Activated CD4-positive, alpha-beta T cell treated with anti-CD3 and anti-CD28 coated beads for 36 hours (primary cell): ENCODE measurements around the gene RABGGTA. TPM values are rescaled to one million over a fixed set of nuclear protein-coding genes. Genes with fewer than 3 reads are reported as not detected.

Experiments used
- ATAC-seq: fragments of 200-7000 bp; cut with Tn5 transposase; one replicate; pipeline ENCODE4 v1.10.0; 2021; ENCODE audit warnings: mild to moderate bottlenecking, moderate library complexity
- CTCF ChIA-PET: fragments of 350-600 bp; sonication (Branson Sonifier 250); formaldehyde crosslinking; loops from one replicate; lab custom pipeline; 2021; ENCODE audit warnings: antibody characterized with exemption; lab: Charles Lee
- POLR2A ChIA-PET: fragments of 350-600 bp; sonication (Branson Sonifier 250); formaldehyde crosslinking; loops from one replicate; lab custom pipeline; 2021; ENCODE audit warnings: antibody characterized with exemption, inconsistent platforms; lab: Charles Lee
- DNase-seq: peaks from one replicate; pipeline ENCODE4 v3.0.0-alpha.2; 2020
- H3K27ac Mint-ChIP-seq: one replicate; pipeline ENCODE4 v1.8.0; 2021; ENCODE audit warnings: mixed read lengths
- H3K27me3 Mint-ChIP-seq: one replicate; pipeline ENCODE4 v1.8.0; 2021; ENCODE audit warnings: mixed read lengths
- H3K36me3 Mint-ChIP-seq: one replicate; pipeline ENCODE4 v1.8.0; 2021; ENCODE audit warnings: low read depth, mixed read lengths
- H3K4me1 Mint-ChIP-seq: one replicate; pipeline ENCODE4 v1.8.0; 2021; ENCODE audit warnings: mixed read lengths
- H3K4me3 Mint-ChIP-seq: one replicate; pipeline ENCODE4 v1.8.0; 2021; ENCODE audit warnings: mild to moderate bottlenecking, moderate library complexity, mixed read lengths
- H3K9me3 Mint-ChIP-seq: one replicate; pipeline ENCODE4 v1.8.0; 2021; ENCODE audit warnings: low read depth, mixed read lengths
- intact Hi-C, 2 experiments: fragments of 100-400 bp; cut with DNase I in 1 of 2; cut with micrococcal nuclease in 1 of 2; formaldehyde crosslinking; loops; one replicate each; pipeline versions ENCODE4 v1.14.2 to v1.15.1; 2022 to 2024; cut with DNase I, micrococcal nuclease
- total RNA-seq, 2 experiments: library from RNA; stranded (reverse); gene quantifications; one replicate each; pipeline ENCODE4 v1.2.3, GENCODE V29; 2021

RABGGTA gene
- total RNA-seq = 10 to 100 TPM; 52.1 to 56.0 TPM

DNA sequence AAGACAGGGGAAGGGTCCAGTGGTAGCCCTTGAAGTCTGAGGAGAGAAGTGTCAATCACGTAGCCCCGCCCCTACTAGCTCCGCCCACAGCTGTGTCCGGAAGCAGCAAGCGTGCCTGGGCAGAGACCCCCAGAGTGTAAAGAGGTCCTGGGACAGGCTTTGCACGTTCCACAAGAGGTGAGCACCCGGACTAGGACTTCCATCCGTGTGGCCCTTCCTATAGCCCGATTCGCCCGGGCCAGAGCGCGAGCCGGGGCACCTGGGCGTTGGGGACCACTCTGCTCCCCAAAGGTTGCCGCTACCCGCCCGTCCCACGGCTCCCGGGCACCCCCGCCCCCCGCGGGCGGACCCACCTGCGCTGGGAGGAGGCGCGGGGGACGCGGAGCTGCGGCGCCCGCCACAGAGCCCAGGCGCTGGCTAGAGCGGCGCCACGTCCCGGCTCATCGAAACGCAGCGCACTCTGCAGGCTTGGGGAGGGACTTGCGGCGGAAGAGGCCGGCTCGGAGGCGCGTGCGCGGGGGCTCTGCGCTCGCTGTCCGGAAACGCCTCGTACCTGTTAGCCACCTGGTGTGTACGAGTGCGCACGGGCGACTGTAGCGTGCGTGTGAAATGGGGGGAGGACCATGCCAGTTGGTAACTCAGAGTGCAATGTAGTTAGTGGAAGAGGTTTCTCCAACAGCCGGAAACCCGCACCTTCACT, at the start of gene RABGGTA:
TSS of gene RABGGTA (minus strand) at position 464 of the 700 bp plus-strand sequence. CDS start 482 bp downstream, outside the sequence.
- CTCF ChIA-PET = interaction anchor here (0.6 to 6.5 kb wide), 14 partner anchors 12 to 83 kb away, joined by 3 to 36 read pairs (median 8); partner anchors contain the start of genes CIDEB, DHRS1, IPO4 and MDP1
- intact Hi-C loops = loop anchor here (1.0 to 10.0 kb wide), 17 partner anchors 24 to 716 kb away; partner anchors contain the start of genes CHMP4A (in 2 of the 2), GMPR2 (in 2 of the 2), NEDD8 (in 2 of the 2) and TINF2 (in 2 of the 2)
- peak; percentile 94 for DNase-seq
- Mint-ChIP-seq H3K4me1 (peaks cover 46% of the 10 kb centered on the region), H3K4me3 (peak within 1 kb of the TSS; percentile 83), H3K27ac (peak within 1 kb of the TSS; percentile 97), H3K36me3 (peaks cover 26% of the 10 kb centered on the region), H3K9me3 (no peaks in the 10 kb centered on the region), H3K27me3 (no peaks in the 10 kb centered on the region)
- POLR2A ChIA-PET = interaction anchor here (0.6 to 1.7 kb wide), 10 partner anchors 8 to 157 kb away, joined by 3 to 12 read pairs (median 5); partner anchors contain the start of genes CIDEB, DCAF11, LTB4R and NRL
- ATAC-seq = peak; percentile 85

GRCh38 chr14:24317141-24317928, 45.9 kb upstream of the RABGGTA start:
- peaks cover 2% of the 10 kb centered on the region for H3K36me3 Mint-ChIP-seq
- ATAC-seq = peak; percentile 54

DNA sequence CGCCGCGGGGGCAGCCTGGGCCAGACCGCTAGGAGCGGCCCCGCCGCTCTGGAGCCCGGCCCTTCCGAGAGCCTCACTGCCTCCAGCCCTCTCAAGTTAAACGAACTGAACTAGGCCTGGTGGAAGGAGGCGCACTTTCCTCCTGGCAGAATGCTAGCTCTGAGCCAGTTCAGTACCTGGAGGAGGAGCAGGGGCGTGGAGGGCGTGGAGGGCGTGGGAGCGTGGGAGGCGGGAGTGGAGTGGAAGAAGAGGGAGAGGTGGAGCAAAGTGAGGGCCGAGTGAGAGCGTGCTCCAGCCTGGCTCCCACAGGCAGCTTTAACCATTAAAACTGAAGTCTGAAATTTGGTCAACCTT, 45.2 kb upstream of the RABGGTA start:
- Mint-ChIP-seq H3K27ac (no peak overlapping the region), H3K4me3 (no peak overlapping the region), H3K36me3 (peaks cover 6% of the 10 kb centered on the region), H3K27me3 (no peaks in the 10 kb centered on the region), H3K4me1 (peaks cover 49% of the 10 kb centered on the region), H3K9me3 (no peaks in the 10 kb centered on the region)
- POLR2A ChIA-PET = no interaction called here
- no peak for DNase-seq
- ATAC-seq = no peak
- intact Hi-C loops = no loop called here
- CTCF ChIA-PET = interaction anchor here (0.9 to 1.3 kb wide), 3 partner anchors 8 to 17 kb away, joined by 3 to 8 read pairs (median 4); partner anchors contain the start of gene CIDEB

More at GRCh38 chr14:24317141-24317928, 45.9 kb upstream of the RABGGTA start:
- DNase-seq = no peak
- Mint-ChIP-seq H3K4me3 (no peak overlapping the region), H3K27ac (peak overlapping the region; percentile 35), H3K9me3 (no peaks in the 10 kb centered on the region), H3K4me1 (peaks cover 42% of the 10 kb centered on the region), H3K27me3 (no peaks in the 10 kb centered on the region)
- POLR2A ChIA-PET = no interaction called here
- intact Hi-C loops = no loop called here
- CTCF ChIA-PET = interaction anchor here (0.6 to 5.5 kb wide), 4 partner anchors 9 to 16 kb away, joined by 3 to 40 read pairs (median 8); partner anchors contain the start of genes CIDEB and LTB4R2

DNA sequence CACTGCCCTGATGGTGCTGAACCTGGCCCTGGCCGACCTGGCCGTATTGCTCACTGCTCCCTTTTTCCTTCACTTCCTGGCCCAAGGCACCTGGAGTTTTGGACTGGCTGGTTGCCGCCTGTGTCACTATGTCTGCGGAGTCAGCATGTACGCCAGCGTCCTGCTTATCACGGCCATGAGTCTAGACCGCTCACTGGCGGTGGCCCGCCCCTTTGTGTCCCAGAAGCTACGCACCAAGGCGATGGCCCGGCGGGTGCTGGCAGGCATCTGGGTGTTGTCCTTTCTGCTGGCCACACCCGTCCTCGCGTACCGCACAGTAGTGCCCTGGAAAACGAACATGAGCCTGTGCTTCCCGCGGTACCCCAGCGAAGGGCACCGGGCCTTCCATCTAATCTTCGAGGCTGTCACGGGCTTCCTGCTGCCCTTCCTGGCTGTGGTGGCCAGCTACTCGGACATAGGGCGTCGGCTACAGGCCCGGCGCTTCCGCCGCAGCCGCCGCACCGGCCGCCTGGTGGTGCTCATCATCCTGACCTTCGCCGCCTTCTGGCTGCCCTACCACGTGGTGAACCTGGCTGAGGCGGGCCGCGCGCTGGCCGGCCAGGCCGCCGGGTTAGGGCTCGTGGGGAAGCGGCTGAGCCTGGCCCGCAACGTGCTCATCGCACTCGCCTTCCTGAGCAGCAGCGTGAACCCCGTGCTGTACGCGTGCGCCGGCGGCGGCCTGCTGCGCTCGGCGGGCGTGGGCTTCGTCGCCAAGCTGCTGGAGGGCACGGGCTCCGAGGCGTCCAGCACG, 44.6 kb upstream of the RABGGTA start:
- peaks cover 49% of the 10 kb centered on the region for H3K4me1 Mint-ChIP-seq

GRCh38 chr14:24315243-24315806, 43.9 kb upstream of the RABGGTA start:
- POLR2A ChIA-PET = no interaction called here
- Mint-ChIP-seq H3K27me3 (no peaks in the 10 kb centered on the region), H3K9me3 (no peaks in the 10 kb centered on the region), H3K4me1 (peaks cover 51% of the 10 kb centered on the region), H3K36me3 (peaks cover 6% of the 10 kb centered on the region), H3K4me3 (no peak overlapping the region), H3K27ac (no peak overlapping the region)
- DNase-seq (no peak), ATAC-seq (no peak)
- CTCF ChIA-PET = interaction anchor here (0.9 to 10.7 kb wide), 3 partner anchors 12 to 18 kb away, joined by 3 to 120 read pairs (median 8); partner anchors contain the start of genes DHRS1 and NOP9
- intact Hi-C loops = no loop called here

More for the DNA sequence above, 44.6 kb upstream of the RABGGTA start:
- CTCF ChIA-PET = interaction anchor here (0.9 to 10.7 kb wide), 4 partner anchors 8 to 18 kb away, joined by 3 to 120 read pairs (median 6); partner anchors contain the start of genes CIDEB, DHRS1 and NOP9
- peaks cover 6% of the 10 kb centered on the region for H3K36me3 Mint-ChIP-seq
- POLR2A ChIA-PET = no interaction called here
- no peak for DNase-seq
- no peak overlapping the region for H3K4me3 Mint-ChIP-seq
- no peaks in the 10 kb centered on the region for H3K27me3 Mint-ChIP-seq
- H3K9me3 Mint-ChIP-seq = no peaks in the 10 kb centered on the region
- no peak for ATAC-seq
- H3K27ac Mint-ChIP-seq = no peak overlapping the region
- intact Hi-C loops = no loop called here

DNA sequence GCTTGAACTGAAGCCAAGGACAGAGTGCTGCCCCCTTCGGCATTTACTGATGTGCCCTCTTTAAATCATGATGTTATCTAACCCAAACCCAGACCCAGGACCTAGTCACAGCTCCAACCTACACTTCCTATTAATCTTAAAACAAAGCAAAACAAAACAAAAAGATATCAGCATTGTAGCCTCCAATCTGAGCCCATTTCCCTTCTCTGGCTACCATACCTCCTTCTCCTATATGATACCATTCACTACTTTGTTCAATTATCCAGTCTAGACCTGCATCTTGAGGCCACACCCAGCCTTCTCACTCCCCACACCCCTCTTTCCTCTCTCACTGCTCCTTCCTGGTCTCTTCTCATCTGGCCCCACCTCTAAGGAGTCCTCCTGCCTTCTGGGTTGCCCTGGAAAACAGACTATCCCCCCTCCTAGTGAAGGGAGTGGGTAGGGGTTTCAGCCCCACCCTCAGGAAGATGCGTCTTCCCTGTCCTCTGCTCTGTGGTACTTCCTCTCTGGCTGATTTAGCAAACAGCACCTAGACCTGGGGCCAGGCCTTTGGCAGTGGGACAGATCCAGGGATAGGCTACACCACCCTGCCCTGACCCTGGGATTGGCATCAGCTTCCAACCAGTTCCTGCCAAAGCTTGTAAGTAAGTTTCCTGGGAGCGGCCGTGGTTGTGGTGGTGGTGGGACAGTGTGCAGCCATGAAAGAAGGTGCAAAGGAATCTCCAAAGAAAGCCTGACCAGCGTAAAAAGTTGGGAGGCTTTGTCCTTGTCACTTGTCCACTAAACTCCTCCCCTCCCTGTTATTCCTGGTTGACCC, 43.2 kb upstream of the RABGGTA start:
- Mint-ChIP-seq H3K9me3 (no peaks in the 10 kb centered on the region), H3K36me3 (peaks cover 8% of the 10 kb centered on the region), H3K4me1 (peaks cover 59% of the 10 kb centered on the region), H3K27ac (no peak overlapping the region), H3K4me3 (no peak overlapping the region), H3K27me3 (no peaks in the 10 kb centered on the region)
- intact Hi-C loops = no loop called here
- ATAC-seq (no peak), DNase-seq (no peak)
- ChIA-PET POLR2A (no interaction called here), CTCF (interaction anchor here (0.7 to 10.7 kb wide), 7 partner anchors 16 to 381 kb away, joined by 3 to 120 read pairs (median 5); partner anchors contain the start of genes DHRS1 and NOP9)

GRCh38 chr14:24313913-24314312, 42.5 kb upstream of the RABGGTA start:
- DNase-seq (no peak), ATAC-seq (no peak)
- Mint-ChIP-seq H3K9me3 (no peaks in the 10 kb centered on the region), H3K27me3 (no peaks in the 10 kb centered on the region), H3K27ac (no peak overlapping the region), H3K36me3 (peaks cover 13% of the 10 kb centered on the region), H3K4me1 (peaks cover 64% of the 10 kb centered on the region), H3K4me3 (no peak overlapping the region)
- CTCF ChIA-PET = interaction anchor here (0.7 to 10.7 kb wide), 9 partner anchors 16 to 380 kb away, joined by 3 to 120 read pairs (median 4); partner anchors contain the start of genes DHRS1 and NOP9
- intact Hi-C loops = no loop called here
- POLR2A ChIA-PET = no interaction called here

GRCh38 chr14:24312736-24313507, 41.5 kb upstream of the RABGGTA start:
- Mint-ChIP-seq H3K27ac (peak overlapping the region; percentile 15), H3K9me3 (no peaks in the 10 kb centered on the region), H3K4me1 (peaks cover 70% of the 10 kb centered on the region), H3K4me3 (peak overlapping the region; percentile 1), H3K27me3 (no peaks in the 10 kb centered on the region), H3K36me3 (peaks cover 19% of the 10 kb centered on the region)
- ChIA-PET POLR2A (no interaction called here), CTCF (interaction anchor here (1.1 to 16.5 kb wide), 10 partner anchors 15 to 128 kb away, joined by 3 to 430 read pairs (median 8); partner anchors contain the start of genes CHMP4A, DHRS1, GMPR2 and MDP1)
- peak; percentile 47 for DNase-seq
- no peak for ATAC-seq
- intact Hi-C loops = no loop called here
